K562 (cell line): ENCODE results near the gene DIP2C. TPM values are rescaled to one million over a fixed set of nuclear protein-coding genes. Genes with fewer than 3 reads are reported as not detected.

ENCODE experiments used
- ATAC-seq: fragments of 200-7000 bp; cut with Tn5 transposase; 3 replicates; pipeline ENCODE4 v1.9.1; 2020; ENCODE audit warnings: moderate library complexity
- BruUV-seq: library from RNA; stranded (reverse); fragments of 400-500 nt; replicated peaks from 2 replicates; lab custom pipeline; 2021; lab: Mats Ljungman, UMichigan
- CTCF ChIA-PET: fragments of 300-600 bp; formaldehyde crosslinking; extraction: SDS; loops from one replicate; lab custom pipeline; 2021; ENCODE audit warnings: low intra/inter-chr PET ratio; lab: Yijun Ruan, JAX
- POLR2A ChIA-PET: fragments of 300-600, 350-650 bp; sonication (Branson Sonifier 250); formaldehyde crosslinking; extraction: SDS; loops from one replicate; lab custom pipeline; 2021; ENCODE audit warnings: antibody characterized with exemption, inconsistent platforms; lab: Yijun Ruan, JAX
- DNase-seq, 4 experiments: peaks; one replicate each; pipeline versions ENCODE4 v3.0.0 to v3.0.0-alpha.2; 2011 to 2018; ENCODE audit warnings: low spot score in 3 of 4, mixed read lengths in 3 of 4; ENCODE audit errors: extremely low read depth in 1 of 4
- FAIRE-seq: peaks from 2 replicates; lab custom pipeline; 2011; peaks lifted over from hg19 to GRCh38; lab: Jason Lieb, UNC
- H2AFZ ChIP-seq: 2 replicates; pipeline ENCODE4 v1.6.0; 2011; ENCODE audit warnings: low read depth, low read length, control low read depth, inconsistent platforms
- H3K27ac ChIP-seq: fragments of 200-600 bp; 3 replicates; pipeline ENCODE4 v1.8.0; 2011; ENCODE audit warnings: low read depth, mild to moderate bottlenecking, control low read depth, inconsistent platforms, low read length, moderate library complexity, mixed read lengths; ENCODE audit errors: extremely low read depth
- H3K27me3 ChIP-seq, 2 experiments: fragments of 300-600 bp in 1 of 2; 2 replicates in 1 of 2; 3 replicates in 1 of 2; pipeline versions ENCODE4 v1.6.0 to v1.8.0; 2011; ENCODE audit warnings: inconsistent platforms in 2 of 2, low read length in 2 of 2, mild to moderate bottlenecking in 1 of 2, mixed read lengths in 1 of 2, moderate library complexity in 1 of 2; ENCODE audit not compliant: control insufficient read depth in 2 of 2, insufficient read depth in 2 of 2
- H3K36me3 ChIP-seq: fragments of 300-600 bp; 3 replicates; pipeline ENCODE4 v1.8.0; 2011; ENCODE audit warnings: mild to moderate bottlenecking, low read length, inconsistent platforms; ENCODE audit not compliant: control insufficient read depth, insufficient read depth
- H3K4me1 ChIP-seq, 2 experiments: fragments of 200-600 bp in 1 of 2; replicated peaks in 1 of 2; 2 replicates in 1 of 2; 3 replicates in 1 of 2; pipeline versions ENCODE4 v1.5.1 to v1.8.0; 2011; ENCODE audit warnings: inconsistent platforms in 2 of 2, low read length in 2 of 2, mild to moderate bottlenecking in 1 of 2, mixed read lengths in 1 of 2, moderate library complexity in 1 of 2; ENCODE audit not compliant: control insufficient read depth in 2 of 2, insufficient read depth in 2 of 2
- H3K4me2 ChIP-seq: 2 replicates; pipeline ENCODE4 v1.6.1; 2011; ENCODE audit warnings: low read length, control low read depth, inconsistent platforms, mixed read lengths; ENCODE audit not compliant: insufficient read depth
- H3K4me3 ChIP-seq: fragments of 200-600 bp; sonication (generic), shearing (Covaris generic); 2 replicates; pipeline ENCODE4 v1.5.1; 2016; ENCODE audit warnings: control low read depth, inconsistent platforms
- H3K79me2 ChIP-seq: fragments of 200-600 bp; 3 replicates; pipeline ENCODE4 v1.8.0; 2011; ENCODE audit warnings: low read length, inconsistent platforms; ENCODE audit not compliant: control insufficient read depth, insufficient read depth
- H3K9ac ChIP-seq, 2 experiments: 2 replicates each; pipeline versions ENCODE4 v1.6.0 to v1.6.1; 2011; ENCODE audit warnings: low read depth in 2 of 2, low read length in 2 of 2, control low read depth in 1 of 2, inconsistent platforms in 1 of 2, mild to moderate bottlenecking in 1 of 2, mixed read lengths in 1 of 2; ENCODE audit not compliant: insufficient read depth in 1 of 2
- H3K9me1 ChIP-seq: one replicate; pipeline ENCODE4 v1.6.0; 2011; ENCODE audit warnings: inconsistent platforms, mild to moderate bottlenecking, low read length, moderate library complexity; ENCODE audit not compliant: control insufficient read depth, insufficient read depth
- H3K9me3 ChIP-seq: replicated peaks from 2 replicates; pipeline ENCODE4 v1.5.1; 2011; ENCODE audit warnings: low read depth, low read length, inconsistent platforms; ENCODE audit not compliant: control insufficient read depth, insufficient read depth
- H4K20me1 ChIP-seq: replicated peaks from 2 replicates; pipeline ENCODE4 v1.6.1; 2011; ENCODE audit warnings: low read length, inconsistent platforms, mixed read lengths; ENCODE audit not compliant: control insufficient read depth, insufficient read depth
- AFF4 ChIP-seq: sonication (generic); formaldehyde crosslinking; IDR thresholded peaks from 2 replicates; pipeline ENCODE4 v1.8.0; 2023; ENCODE audit warnings: mild to moderate bottlenecking, missing genetic modification reagents
- HLTF ChIP-seq: fragments of 450-650 bp; IDR thresholded peaks from 2 replicates; pipeline ENCODE4 v1.6.1; 2016
- KAT2B ChIP-seq: IDR thresholded peaks from one replicate; pipeline ENCODE4 v1.6.1; 2012; ENCODE audit warnings: low read depth, mild to moderate bottlenecking, control low read depth, inconsistent platforms, low read length, moderate library complexity
- KAT7 ChIP-seq: sonication (generic); formaldehyde crosslinking; IDR thresholded peaks from 2 replicates; pipeline ENCODE4 v1.8.0; 2022; ENCODE audit warnings: missing genetic modification reagents, mild to moderate bottlenecking, borderline replicate concordance
- ZBTB26 ChIP-seq: fragments of 450-650 bp; formaldehyde crosslinking; IDR thresholded peaks from 2 replicates; pipeline ENCODE4 v1.4.0; 2022; ENCODE audit warnings: missing genetic modification characterization
- ZFP36 ChIP-seq: fragments of 150-350 bp; IDR thresholded peaks from 2 replicates; pipeline ENCODE4 v1.6.1; 2018; ENCODE audit warnings: low read length, low read depth; ENCODE audit not compliant: partially characterized antibody
- ZNF717 ChIP-seq: fragments of 250-450 bp; sonication (Bioruptor Pico); IDR thresholded peaks from 2 replicates; pipeline ENCODE4 v1.5.0; 2021
- WGBS: fragments of 100-300 bp; shearing (Covaris generic); methylation state at CpG from one replicate; pipeline ENCODE4 v1.1.6; 2016; ENCODE audit warnings: low coverage, mixed read lengths; ENCODE audit not compliant: insufficient coverage; ENCODE audit errors: missing lambda C conversion rate; 5-methylcytosine and 5-hydroxymethylcytosine counted together
- in situ Hi-C: fragments of 300-500 bp; cut with MboI; formaldehyde crosslinking; loops from 4 replicates; pipeline ENCODE4 v1.15.0; 2018; ENCODE audit warnings: inconsistent platforms, mixed read lengths
- intact Hi-C: fragments of 100-400 bp; cut with micrococcal nuclease; formaldehyde crosslinking; loops from 2 replicates; pipeline ENCODE4 v1.14.2; 2022
- polyA plus RNA-seq, 8 experiments: library from polyadenylated mRNA; depleted of rRNA in 4 of 8; stranded (reverse) in 5 of 8; unstranded in 3 of 8; fragments of >200 nt; fragmentation: Nextera tagmentation in 2 of 8; fragmentation: Illumina TruSeq in 1 of 8; extraction: Ambion mirVana in 2 of 8; extraction: Trizol in 1 of 8; gene quantifications; 2 replicates each; pipeline versions ENCODE4 v1.2.1 to v1.2.3, GENCODE V29; 2011 to 2014; ENCODE audit warnings: inconsistent platforms in 1 of 8, missing spikeins in 1 of 8
- total RNA-seq, 7 experiments: library from RNA; depleted of rRNA in 6 of 7; stranded (reverse); fragments of >200 nt in 6 of 7; fragmentation: Illumina TruSeq in 2 of 7; extraction: Trizol in 2 of 7; gene quantifications; 2 replicates each; pipeline versions ENCODE4 v1.2.1 to v1.2.3, GENCODE V29; 2011 to 2021; ENCODE audit warnings: low replicate concordance in 1 of 7
- TF ChIP-seq, protein P1 (sequence below), 3 experiments: fragments of 200-800 bp in 1 of 3; fragments of 250-450 bp in 1 of 3; fragments of 450-650 bp in 1 of 3; sonication (Bioruptor Pico) in 1 of 3; sonication (Bioruptor generic) in 1 of 3; formaldehyde crosslinking in 1 of 3; IDR thresholded peaks; 2 replicates each; pipeline versions ENCODE4 v1.6.1 to v1.8.0; 2016 to 2022; ENCODE audit warnings: mild to moderate bottlenecking in 2 of 3, missing genetic modification characterization in 2 of 3, missing compliant biosample characterization in 1 of 3, moderate library complexity in 1 of 3
- TF ChIP-seq, protein P2 (sequence below), 2 experiments: fragments of 250-450 bp in 1 of 2; fragments of 450-650 bp in 1 of 2; sonication (Bioruptor Pico) in 1 of 2; IDR thresholded peaks; 2 replicates each; pipeline versions ENCODE4 v1.6.1 to v1.8.0; 2016 to 2021; ENCODE audit warnings: mild to moderate bottlenecking in 2 of 2, moderate library complexity in 2 of 2, missing compliant biosample characterization in 1 of 2, missing genetic modification characterization in 1 of 2
- TF ChIP-seq, protein P3 (sequence below): fragments of 250-450 bp; sonication (Bioruptor Pico); IDR thresholded peaks from 2 replicates; pipeline ENCODE4 v1.9.0; 2021; ENCODE audit warnings: mild to moderate bottlenecking, inconsistent platforms

The DIP2C gene
- total and polyA plus RNA-seq, 9 of the 15 experiments (the other 6 are each of a cell fraction or from before 2014, with no cell fraction given) = 0.01 TPM; not detected in 8

- Histone ChIP-seq H3K9ac (no peak overlapping the region), H4K20me1 (peaks cover 2% of the 10 kb centered on the region; the same call in 1 of the 2 replicates), H3K36me3 (no peaks in the 10 kb centered on the region), H3K9me3 (no peaks in the 10 kb centered on the region), H3K4me3 (no peak overlapping the region), H3K9me1 (no peaks in the 10 kb centered on the region), H3K4me1 (peaks cover 0 to 16% of the 10 kb centered on the region in 2 experiments; a peak in 2 of 5 replicates), H3K27ac (no peak overlapping the region), H3K79me2 (no peaks in the 10 kb centered on the region), H3K27me3 (peaks cover 56 to 84% of the 10 kb centered on the region in 2 experiments), H3K4me2 (no peak overlapping the region), H2AFZ (no peak overlapping the region)
- in situ Hi-C loops = no loop called here
- ATAC-seq (no peak), DNase-seq (no peak), FAIRE-seq (no peak)
- ChIA-PET POLR2A (no interaction called here), CTCF (no interaction called here)
- intact Hi-C loops = no loop called here
- WGBS = 3% methylated on average over 8 of the region's 8 CpGs
- no TSS peak for BruUV-seq
- TF ChIP-seq HLTF (no peak), ZNF717 (no peak), AFF4 (no peak), ZBTB26 (no peak), KAT2B (no peak), KAT7 (CRISPR knock-in tag) (no peak), ZFP36 (no peak)
- TF ChIP-seq, protein P1, sequence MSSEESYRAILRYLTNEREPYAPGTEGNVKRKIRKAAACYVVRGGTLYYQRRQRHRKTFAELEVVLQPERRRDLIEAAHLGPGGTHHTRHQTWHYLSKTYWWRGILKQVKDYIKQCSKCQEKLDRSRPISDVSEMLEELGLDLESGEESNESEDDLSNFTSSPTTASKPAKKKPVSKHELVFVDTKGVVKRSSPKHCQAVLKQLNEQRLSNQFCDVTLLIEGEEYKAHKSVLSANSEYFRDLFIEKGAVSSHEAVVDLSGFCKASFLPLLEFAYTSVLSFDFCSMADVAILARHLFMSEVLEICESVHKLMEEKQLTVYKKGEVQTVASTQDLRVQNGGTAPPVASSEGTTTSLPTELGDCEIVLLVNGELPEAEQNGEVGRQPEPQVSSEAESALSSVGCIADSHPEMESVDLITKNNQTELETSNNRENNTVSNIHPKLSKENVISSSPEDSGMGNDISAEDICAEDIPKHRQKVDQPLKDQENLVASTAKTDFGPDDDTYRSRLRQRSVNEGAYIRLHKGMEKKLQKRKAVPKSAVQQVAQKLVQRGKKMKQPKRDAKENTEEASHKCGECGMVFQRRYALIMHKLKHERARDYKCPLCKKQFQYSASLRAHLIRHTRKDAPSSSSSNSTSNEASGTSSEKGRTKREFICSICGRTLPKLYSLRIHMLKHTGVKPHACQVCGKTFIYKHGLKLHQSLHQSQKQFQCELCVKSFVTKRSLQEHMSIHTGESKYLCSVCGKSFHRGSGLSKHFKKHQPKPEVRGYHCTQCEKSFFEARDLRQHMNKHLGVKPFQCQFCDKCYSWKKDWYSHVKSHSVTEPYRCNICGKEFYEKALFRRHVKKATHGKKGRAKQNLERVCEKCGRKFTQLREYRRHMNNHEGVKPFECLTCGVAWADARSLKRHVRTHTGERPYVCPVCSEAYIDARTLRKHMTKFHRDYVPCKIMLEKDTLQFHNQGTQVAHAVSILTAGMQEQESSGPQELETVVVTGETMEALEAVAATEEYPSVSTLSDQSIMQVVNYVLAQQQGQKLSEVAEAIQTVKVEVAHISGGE (CRISPR knock-in tag; IDR thresholded peaks at IDR 0.05) = no peak
- TF ChIP-seq, protein P2, sequence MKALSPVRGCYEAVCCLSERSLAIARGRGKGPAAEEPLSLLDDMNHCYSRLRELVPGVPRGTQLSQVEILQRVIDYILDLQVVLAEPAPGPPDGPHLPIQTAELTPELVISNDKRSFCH (CRISPR knock-in tag; IDR thresholded peaks at IDR 0.05) = no peak
- TF ChIP-seq, protein P2 (tag; IDR thresholded peaks at IDR 0.05) = no peak
- TF ChIP-seq, protein P3, sequence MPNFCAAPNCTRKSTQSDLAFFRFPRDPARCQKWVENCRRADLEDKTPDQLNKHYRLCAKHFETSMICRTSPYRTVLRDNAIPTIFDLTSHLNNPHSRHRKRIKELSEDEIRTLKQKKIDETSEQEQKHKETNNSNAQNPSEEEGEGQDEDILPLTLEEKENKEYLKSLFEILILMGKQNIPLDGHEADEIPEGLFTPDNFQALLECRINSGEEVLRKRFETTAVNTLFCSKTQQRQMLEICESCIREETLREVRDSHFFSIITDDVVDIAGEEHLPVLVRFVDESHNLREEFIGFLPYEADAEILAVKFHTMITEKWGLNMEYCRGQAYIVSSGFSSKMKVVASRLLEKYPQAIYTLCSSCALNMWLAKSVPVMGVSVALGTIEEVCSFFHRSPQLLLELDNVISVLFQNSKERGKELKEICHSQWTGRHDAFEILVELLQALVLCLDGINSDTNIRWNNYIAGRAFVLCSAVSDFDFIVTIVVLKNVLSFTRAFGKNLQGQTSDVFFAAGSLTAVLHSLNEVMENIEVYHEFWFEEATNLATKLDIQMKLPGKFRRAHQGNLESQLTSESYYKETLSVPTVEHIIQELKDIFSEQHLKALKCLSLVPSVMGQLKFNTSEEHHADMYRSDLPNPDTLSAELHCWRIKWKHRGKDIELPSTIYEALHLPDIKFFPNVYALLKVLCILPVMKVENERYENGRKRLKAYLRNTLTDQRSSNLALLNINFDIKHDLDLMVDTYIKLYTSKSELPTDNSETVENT (CRISPR knock-in tag) = no peak
These were observed 65.2 kb downstream of the DIP2C start for GRCh38 chr10:624312-624604.
